Measurements from ENCODE around the gene MLANA.

MLANA gene

DNA sequence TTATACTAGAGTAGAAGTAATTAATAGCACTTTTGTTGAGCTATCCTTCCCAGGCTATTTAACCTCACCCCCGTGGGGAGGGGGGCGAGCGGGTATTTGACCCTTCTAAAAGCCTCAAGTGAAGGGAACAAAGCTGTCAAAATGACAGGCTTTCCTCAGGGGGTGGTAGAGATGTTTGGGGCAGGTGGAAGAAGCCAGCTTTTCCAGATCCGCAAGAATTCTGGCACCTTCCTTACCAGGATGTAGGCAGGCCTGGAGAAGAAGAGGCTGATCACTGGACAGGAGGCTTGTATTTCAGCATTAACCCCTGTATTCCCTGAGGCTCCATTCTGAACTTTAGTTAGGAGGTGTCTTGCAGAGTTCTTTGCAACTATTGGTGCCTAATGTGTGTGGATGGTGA is 26.2 kb upstream of the MLANA start:
- Histone ChIP-seq H3K27me3 (ENCODE audit: insufficient read depth, low read length) (no peaks in the 10 kb centered on the region), H2AK5ac (ENCODE audit: low read length) (no peak overlapping the region), H2BK12ac (ENCODE audit: low read length) (no peak overlapping the region), H3K14ac (ENCODE audit: low read length) (no peak overlapping the region), H4K91ac (ENCODE audit: low read depth, low read length) (no peak overlapping the region), H3K36me3 (ENCODE audit: control insufficient read depth in 1 of 2, insufficient read depth in 2 of 2, low read length in 2 of 2) (no peaks in the 10 kb centered on the region), H3K9ac (ENCODE audit: low read length) (no peak overlapping the region), H2BK5ac (ENCODE audit: low read depth, low read length, poor library complexity) (no peak overlapping the region), H4K8ac (ENCODE audit: low read depth, low read length) (no peak overlapping the region), H3K79me2 (ENCODE audit: control insufficient read depth, insufficient read depth, low read length, poor library complexity) (no peaks in the 10 kb centered on the region), H3K4me2 (ENCODE audit: low read length) (no peak overlapping the region), H2AFZ (ENCODE audit: insufficient read depth, low read length, poor library complexity) (no peak overlapping the region), H3K18ac (ENCODE audit: low read length) (no peak overlapping the region), H4K12ac (ENCODE audit: low read depth, low read length) (no peak overlapping the region), H3K9me3 (ENCODE audit: insufficient read depth, low read depth, low read length) (no peaks in the 10 kb centered on the region), H3K23ac (ENCODE audit: low read length) (no peak overlapping the region), H3K4me1 (ENCODE audit: control insufficient read depth in 1 of 2, insufficient read depth in 2 of 2, low read length in 2 of 2) (peaks cover 9 to 13% of the 10 kb centered on the region in 2 experiments), H3K4ac (ENCODE audit: low read depth, low read length) (no peak overlapping the region), H3K27ac (ENCODE audit: low read depth, low read length) (no peak overlapping the region), H2BK120ac (ENCODE audit: insufficient read depth, low read length, poor library complexity) (no peak overlapping the region), H3K79me1 (ENCODE audit: low read length) (no peaks in the 10 kb centered on the region), H3K4me3 (ENCODE audit: low read depth, low read length) (no peak overlapping the region)
- no peak for DNase-seq
- no CpG with 5 or more reads among the region's 4 CpGs for WGBS (ENCODE audit: extremely low coverage, insufficient coverage, insufficient read length)

GRCh38 chr9:5866272-5866671 is 24.4 kb upstream of the MLANA start:
- Histone ChIP-seq H4K91ac (ENCODE audit: low read depth, low read length) (no peak overlapping the region), H3K4ac (ENCODE audit: low read depth, low read length) (no peak overlapping the region), H2AFZ (ENCODE audit: insufficient read depth, low read length, poor library complexity) (no peak overlapping the region), H2AK5ac (ENCODE audit: low read length) (no peak overlapping the region), H4K8ac (ENCODE audit: low read depth, low read length) (no peak overlapping the region), H2BK12ac (ENCODE audit: low read length) (no peak overlapping the region), H3K18ac (ENCODE audit: low read length) (no peak overlapping the region), H3K14ac (ENCODE audit: low read length) (no peak overlapping the region), H3K4me2 (ENCODE audit: low read length) (no peak overlapping the region), H3K36me3 (ENCODE audit: control insufficient read depth in 1 of 2, insufficient read depth in 2 of 2, low read length in 2 of 2) (no peaks in the 10 kb centered on the region), H2BK120ac (ENCODE audit: insufficient read depth, low read length, poor library complexity) (no peak overlapping the region), H3K4me1 (ENCODE audit: control insufficient read depth in 1 of 2, insufficient read depth in 2 of 2, low read length in 2 of 2) (peaks cover 14 to 17% of the 10 kb centered on the region in 2 experiments), H3K9me3 (ENCODE audit: insufficient read depth, low read depth, low read length) (no peaks in the 10 kb centered on the region), H3K4me3 (ENCODE audit: low read depth, low read length) (no peak overlapping the region), H4K12ac (ENCODE audit: low read depth, low read length) (no peak overlapping the region), H3K27ac (ENCODE audit: low read depth, low read length) (no peak overlapping the region), H2BK5ac (ENCODE audit: low read depth, low read length, poor library complexity) (no peak overlapping the region), H3K9ac (ENCODE audit: low read length) (no peak overlapping the region), H3K27me3 (ENCODE audit: insufficient read depth, low read length) (no peaks in the 10 kb centered on the region), H3K79me1 (ENCODE audit: low read length) (no peaks in the 10 kb centered on the region), H3K79me2 (ENCODE audit: control insufficient read depth, insufficient read depth, low read length, poor library complexity) (no peaks in the 10 kb centered on the region), H3K23ac (ENCODE audit: low read length) (no peak overlapping the region)
- WGBS (ENCODE audit: extremely low coverage, insufficient coverage, insufficient read length) = no CpG with 5 or more reads among the region's 2 CpGs
- no peak for DNase-seq

GRCh38 chr9:5866685-5867084 is 24.0 kb upstream of the MLANA start:
- Histone ChIP-seq H3K27ac (ENCODE audit: low read depth, low read length) (no peak overlapping the region), H3K79me2 (ENCODE audit: control insufficient read depth, insufficient read depth, low read length, poor library complexity) (no peaks in the 10 kb centered on the region), H3K4me3 (ENCODE audit: low read depth, low read length) (no peak overlapping the region), H3K9me3 (ENCODE audit: insufficient read depth, low read depth, low read length) (no peaks in the 10 kb centered on the region), H3K79me1 (ENCODE audit: low read length) (no peaks in the 10 kb centered on the region), H3K4me1 (ENCODE audit: control insufficient read depth in 1 of 2, insufficient read depth in 2 of 2, low read length in 2 of 2) (peaks cover 16 to 17% of the 10 kb centered on the region in 2 experiments), H3K36me3 (ENCODE audit: control insufficient read depth in 1 of 2, insufficient read depth in 2 of 2, low read length in 2 of 2) (no peaks in the 10 kb centered on the region), H4K8ac (ENCODE audit: low read depth, low read length) (no peak overlapping the region), H2BK120ac (ENCODE audit: insufficient read depth, low read length, poor library complexity) (no peak overlapping the region), H3K18ac (ENCODE audit: low read length) (no peak overlapping the region), H2BK12ac (ENCODE audit: low read length) (no peak overlapping the region), H2AK5ac (ENCODE audit: low read length) (no peak overlapping the region), H2BK5ac (ENCODE audit: low read depth, low read length, poor library complexity) (no peak overlapping the region), H4K12ac (ENCODE audit: low read depth, low read length) (no peak overlapping the region), H3K4ac (ENCODE audit: low read depth, low read length) (no peak overlapping the region), H2AFZ (ENCODE audit: insufficient read depth, low read length, poor library complexity) (no peak overlapping the region), H3K9ac (ENCODE audit: low read length) (no peak overlapping the region), H3K23ac (ENCODE audit: low read length) (no peak overlapping the region), H3K4me2 (ENCODE audit: low read length) (no peak overlapping the region), H4K91ac (ENCODE audit: low read depth, low read length) (no peak overlapping the region), H3K14ac (ENCODE audit: low read length) (no peak overlapping the region), H3K27me3 (ENCODE audit: insufficient read depth, low read length) (no peaks in the 10 kb centered on the region)
- DNase-seq = no peak
- no CpG with 5 or more reads among the region's 3 CpGs for WGBS (ENCODE audit: extremely low coverage, insufficient coverage, insufficient read length)

GRCh38 chr9:5868235-5868634 is 22.5 kb upstream of the MLANA start:
- Histone ChIP-seq H3K4ac (ENCODE audit: low read depth, low read length) (no peak overlapping the region), H3K79me2 (ENCODE audit: control insufficient read depth, insufficient read depth, low read length, poor library complexity) (no peaks in the 10 kb centered on the region), H3K9me3 (ENCODE audit: insufficient read depth, low read depth, low read length) (no peaks in the 10 kb centered on the region), H2AFZ (ENCODE audit: insufficient read depth, low read length, poor library complexity) (peak overlapping the region; percentile 32), H3K9ac (ENCODE audit: low read length) (no peak overlapping the region), H4K8ac (ENCODE audit: low read depth, low read length) (peak overlapping the region; percentile 1), H3K14ac (ENCODE audit: low read length) (peak overlapping the region; percentile 0), H3K27ac (ENCODE audit: low read depth, low read length) (peak overlapping the region; percentile 28), H3K4me2 (ENCODE audit: low read length) (peak overlapping the region; percentile 21), H4K12ac (ENCODE audit: low read depth, low read length) (no peak overlapping the region), H2BK120ac (ENCODE audit: insufficient read depth, low read length, poor library complexity) (no peak overlapping the region), H3K4me1 (ENCODE audit: control insufficient read depth in 1 of 2, insufficient read depth in 2 of 2, low read length in 2 of 2) (peaks cover 19 to 21% of the 10 kb centered on the region in 2 experiments), H3K36me3 (ENCODE audit: control insufficient read depth in 1 of 2, insufficient read depth in 2 of 2, low read length in 2 of 2) (no peaks in the 10 kb centered on the region), H3K79me1 (ENCODE audit: low read length) (no peaks in the 10 kb centered on the region), H4K91ac (ENCODE audit: low read depth, low read length) (peak overlapping the region; percentile 50), H3K27me3 (ENCODE audit: insufficient read depth, low read length) (no peaks in the 10 kb centered on the region), H3K23ac (ENCODE audit: low read length) (no peak overlapping the region), H3K18ac (ENCODE audit: low read length) (no peak overlapping the region), H2BK12ac (ENCODE audit: low read length) (no peak overlapping the region), H3K4me3 (ENCODE audit: low read depth, low read length) (no peak overlapping the region), H2AK5ac (ENCODE audit: low read length) (no peak overlapping the region), H2BK5ac (ENCODE audit: low read depth, low read length, poor library complexity) (no peak overlapping the region)
- DNase-seq = peak in 1 of 2 donors; percentile 34
- no CpG with 5 or more reads among the region's 9 CpGs for WGBS (ENCODE audit: extremely low coverage, insufficient coverage, insufficient read length)

Data from trophoblast cell (in vitro differentiated cells and primary cell).